SKM-1 treated with dmso at 0.1 percent for 144 hours (cell line): ENCODE results near the gene FLACC1.
A peak's percentile ranks its signal among the peaks of the same experiment; 100 is the strongest.
"Not testable (repeated sequence)": the region's sequence is repeated elsewhere in the genome, so short reads cannot be mapped to it uniquely, and the experiment has no call there.

ENCODE experiments used
- DNase-seq: peaks from one replicate; lab custom pipeline; 2025; ENCODE audit not compliant: unreplicated experiment; lab: John Stamatoyannopoulos, UW

Gene FLACC1

GRCh38 chr2:201357221-201357620 is at the start of gene FLACC1:
Gene FLACC1 (minus strand): TSS chr2:201357345. CDS start chr2:201351404, 5,941 bp downstream.
- no peak for DNase-seq

- no peak for DNase-seq
Observed at GRCh38 chr2:201406077-201406662, 49.0 kb upstream of the FLACC1 start.

- no peak for DNase-seq
Observed at GRCh38 chr2:201404699-201405280, 47.6 kb upstream of the FLACC1 start.

- DNase-seq: no peak
Observed at GRCh38 chr2:201403880-201404279, 46.7 kb upstream of the FLACC1 start.

- DNase-seq: no peak
Observed at GRCh38 chr2:201402651-201403562, 45.8 kb upstream of the FLACC1 start.

- DNase-seq: no peak
Observed at GRCh38 chr2:201401815-201402214, 44.7 kb upstream of the FLACC1 start.

- DNase-seq: no peak
Observed at GRCh38 chr2:201396595-201396994, 39.5 kb upstream of the FLACC1 start.

GRCh38 chr2:201383136-201383535 is 26.0 kb upstream of the FLACC1 start:
- no peak for DNase-seq

- no peak for DNase-seq
Observed at GRCh38 chr2:201378496-201379397, 21.6 kb upstream of the FLACC1 start.

GRCh38 chr2:201377218-201377617 is 20.1 kb upstream of the FLACC1 start:
- DNase-seq: no peak

- DNase-seq: no peak
Observed at GRCh38 chr2:201369775-201370174, 12.6 kb upstream of the FLACC1 start.

GRCh38 chr2:201369318-201369717 is 12.2 kb upstream of the FLACC1 start:
- DNase-seq: not testable (repeated sequence)

GRCh38 chr2:201366146-201366545 is 9.0 kb upstream of the FLACC1 start:
- no peak for DNase-seq

GRCh38 chr2:201363857-201364560 is 6.9 kb upstream of the FLACC1 start:
- DNase-seq: peak; percentile 58

- no peak for DNase-seq
Observed at GRCh38 chr2:201362396-201362795, 5.3 kb upstream of the FLACC1 start.

GRCh38 chr2:201361078-201361733 is 4.1 kb upstream of the FLACC1 start:
- DNase-seq: no peak

- DNase-seq: no peak
Observed at GRCh38 chr2:201360256-201360655, 3.1 kb upstream of the FLACC1 start.

- no peak for DNase-seq
Observed at GRCh38 chr2:201358684-201359083, 1.5 kb upstream of the FLACC1 start.

GRCh38 chr2:201353116-201353515 is 4.0 kb downstream of the FLACC1 start:
- DNase-seq: no peak

- no peak for DNase-seq
Observed at GRCh38 chr2:201350879-201351278, 6.3 kb downstream of the FLACC1 start.
